COLO829 (cell line): ENCODE results near the gene SLC19A3.
"Not testable (repeated sequence)": the region's sequence is repeated elsewhere in the genome, so short reads cannot be mapped to it uniquely, and the experiment has no call there.

Experiments used
- DNase-seq: peaks from one replicate; pipeline ENCODE4 v3.0.0; 2012; ENCODE audit warnings: low spot score

SLC19A3 gene

DNA sequence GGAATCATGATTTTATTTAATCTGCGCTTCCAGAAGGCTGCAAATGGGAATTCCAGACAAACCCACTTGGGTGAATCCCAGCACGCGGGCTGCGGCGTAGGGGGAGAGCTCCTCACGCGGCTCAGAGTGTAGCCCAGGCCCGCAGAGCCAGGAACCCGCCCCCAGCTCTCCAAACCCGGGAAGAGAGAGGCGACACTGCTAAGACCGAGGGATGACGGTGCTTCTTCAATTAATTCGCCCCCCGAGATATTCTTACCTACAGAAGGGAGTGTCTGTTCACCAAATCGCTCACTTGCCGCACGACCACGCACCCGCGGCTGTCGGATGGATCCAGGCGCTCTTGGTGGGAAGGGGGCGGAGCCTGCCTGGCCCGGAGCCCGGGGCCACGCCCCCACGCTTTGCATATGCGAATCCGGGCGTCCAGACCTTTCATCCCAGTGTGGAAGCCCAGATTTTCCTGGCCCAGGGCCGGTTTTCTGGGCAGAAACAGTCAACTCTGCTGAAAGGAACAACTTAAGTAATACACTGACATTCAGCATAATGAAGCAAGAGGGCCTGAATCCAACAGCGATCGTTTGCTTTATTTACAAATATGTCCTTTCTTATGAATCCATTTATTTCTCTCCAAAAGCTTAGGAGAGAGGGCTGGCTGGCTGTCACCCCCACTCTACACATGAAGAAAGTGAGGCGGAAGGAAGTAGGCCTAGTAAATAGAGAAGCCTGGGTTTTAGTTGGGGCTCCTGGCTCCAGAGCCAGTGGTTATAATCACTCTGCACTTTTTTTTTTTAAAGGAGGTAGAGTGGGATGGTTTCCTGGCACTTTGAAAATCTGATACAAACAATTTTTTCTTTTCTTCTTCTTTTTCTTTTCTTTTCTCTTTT lies at the start of gene SLC19A3:
TSS of gene SLC19A3 (minus strand) at position 342 of the 881 bp plus-strand sequence. CDS start 15,710 bp downstream, outside the sequence.
- DNase-seq = peak; percentile 61

- peak; percentile 48 for DNase-seq
Measured at GRCh38 chr2:227766373-227766883, 48.6 kb upstream of the SLC19A3 start.

DNA sequence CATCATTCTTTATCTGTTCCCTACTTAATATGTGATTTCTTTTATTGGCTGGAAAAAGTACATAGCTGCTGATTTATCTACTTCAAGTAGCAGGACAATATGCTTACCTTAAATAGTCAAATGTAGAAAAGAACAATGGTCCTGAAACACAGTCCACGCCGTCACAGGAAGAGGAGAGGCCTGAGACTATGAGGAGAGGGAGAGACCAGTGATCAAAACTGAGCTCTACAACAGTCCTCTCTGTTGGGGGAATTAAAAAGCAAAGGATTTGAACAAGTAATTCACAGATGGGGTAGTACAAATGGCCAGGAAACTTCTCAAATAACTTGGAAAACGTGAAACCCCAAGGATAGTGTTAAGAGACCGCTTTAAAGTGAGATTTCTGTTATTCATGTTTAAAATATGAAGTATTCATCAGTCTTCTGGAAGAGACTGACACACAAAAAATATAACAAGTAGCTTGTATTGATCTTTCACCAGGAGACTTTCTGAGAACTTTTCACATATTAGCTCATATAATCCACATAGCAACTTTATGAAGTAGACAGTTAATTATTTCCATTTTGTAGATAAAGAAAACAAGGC lies 48.1 kb upstream of the SLC19A3 start:
- DNase-seq = no peak

- no peak for DNase-seq
Measured at GRCh38 chr2:227761740-227762476, 44.1 kb upstream of the SLC19A3 start.

DNA sequence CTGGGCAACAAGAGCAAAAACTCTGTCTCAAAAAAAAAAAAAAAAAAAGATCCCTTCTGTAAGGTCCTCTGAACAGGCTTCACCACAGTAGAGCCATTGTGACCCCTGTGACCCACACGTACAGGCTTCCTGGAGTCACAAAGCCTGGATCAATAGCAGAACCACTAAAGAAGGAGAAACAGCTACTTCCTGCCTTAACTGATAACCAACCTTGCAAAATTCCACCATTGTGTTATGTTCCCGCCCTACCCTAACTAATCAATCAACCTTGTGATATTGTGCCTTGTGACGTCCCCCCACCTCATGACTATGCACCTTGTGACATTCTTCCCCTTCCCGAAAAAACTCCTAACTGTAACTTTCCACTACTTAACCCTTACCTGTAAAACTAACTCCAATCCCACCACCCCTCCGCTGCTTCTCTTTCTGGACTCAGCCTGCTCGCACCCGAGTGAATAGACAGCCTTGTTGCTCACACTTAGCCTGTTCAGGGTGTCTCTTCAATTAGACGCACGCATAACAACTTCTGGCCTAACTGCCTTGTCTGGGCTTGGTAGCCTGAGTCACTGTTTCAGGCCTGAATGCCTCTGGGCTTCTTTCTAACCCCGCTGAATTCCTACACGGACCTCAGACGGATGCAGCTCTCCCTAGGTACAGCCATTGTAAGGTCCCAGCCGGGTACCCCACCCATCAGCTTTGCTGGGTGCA lies 41.7 kb upstream of the SLC19A3 start:
- no peak for DNase-seq

DNA sequence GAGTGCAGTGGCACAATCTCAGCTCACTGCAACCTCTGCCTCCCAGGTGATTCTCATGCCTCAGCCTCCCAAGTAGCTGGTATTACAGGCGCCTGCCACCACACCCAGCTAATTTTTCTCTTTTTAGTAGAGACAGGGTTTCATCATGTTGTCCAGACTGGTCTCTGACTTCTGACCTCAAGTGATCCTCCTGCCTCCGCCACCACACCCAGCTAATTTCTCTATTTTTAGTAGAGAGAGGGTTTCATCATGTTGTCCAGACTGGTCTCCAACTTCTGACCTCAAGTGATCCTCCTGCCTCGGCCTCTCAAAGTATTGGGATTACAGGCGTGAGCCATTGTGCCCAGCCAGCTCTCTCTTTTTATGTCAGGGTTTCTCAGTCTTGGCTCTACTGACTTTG lies 38.4 kb upstream of the SLC19A3 start:
- DNase-seq = not testable (repeated sequence)

GRCh38 chr2:227748079-227748478 lies 30.3 kb upstream of the SLC19A3 start:
- DNase-seq = no peak

- DNase-seq = no peak
Measured at GRCh38 chr2:227745594-227745993, 27.8 kb upstream of the SLC19A3 start, which contains the start of gene SCYGR8. TSS of gene SCYGR8 (plus strand) at chr2:227745894. CDS start at chr2:227745894, 0 bp downstream.

GRCh38 chr2:227740705-227741104 lies 22.9 kb upstream of the SLC19A3 start:
- not testable (repeated sequence) for DNase-seq

GRCh38 chr2:227739351-227739750 lies 21.5 kb upstream of the SLC19A3 start:
- DNase-seq = no peak

DNA sequence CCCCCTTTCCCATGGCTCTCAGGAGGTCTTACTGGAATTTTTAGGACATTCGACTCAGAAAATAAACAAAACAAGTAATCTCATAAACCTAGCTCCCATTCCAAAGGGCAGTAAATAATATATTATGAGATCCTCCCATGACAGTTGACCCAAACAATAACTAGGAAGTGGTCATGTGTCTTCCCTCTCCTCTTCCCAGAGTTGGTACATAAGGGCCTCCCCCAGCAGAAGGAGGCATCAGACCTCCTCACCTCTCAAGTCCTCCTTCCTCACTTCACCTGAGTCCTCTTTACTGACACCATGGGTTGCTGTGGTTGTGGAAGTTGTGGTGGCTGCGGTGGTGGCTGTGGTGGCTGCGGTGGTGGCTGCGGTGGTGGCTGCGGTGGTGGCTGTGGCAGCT lies 10.2 kb upstream of the SLC19A3 start, which contains the start of gene SCYGR7:
TSS of gene SCYGR7 (plus strand) at position 301 of the 400 bp plus-strand sequence. CDS start at position 301, 0 bp downstream.
- no peak for DNase-seq

GRCh38 chr2:227724394-227725039 lies 6.7 kb upstream of the SLC19A3 start, which contains the start of gene SCYGR6:
TSS of gene SCYGR6 (minus strand) at chr2:227724757. CDS start at chr2:227724757, 0 bp downstream.
- DNase-seq = no peak

DNA sequence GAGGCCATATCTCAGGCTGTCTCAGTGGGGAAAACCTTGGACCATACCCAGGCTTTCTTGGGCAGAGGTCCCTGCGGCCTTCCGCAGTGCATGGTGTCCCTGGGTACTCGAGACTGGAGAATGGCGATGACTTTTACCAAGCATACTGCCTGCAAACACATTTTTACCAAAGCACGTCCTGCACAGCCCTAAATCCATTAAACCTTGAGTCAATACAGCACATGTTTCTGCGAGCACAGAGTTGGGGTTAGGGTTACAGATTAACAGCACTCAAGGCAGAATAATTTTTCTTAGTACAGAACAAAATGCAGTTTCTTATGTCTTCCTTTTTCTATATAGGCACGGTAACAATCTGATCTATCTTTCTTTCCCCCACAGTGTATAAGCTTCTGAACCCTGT lies 5.0 kb upstream of the SLC19A3 start:
- not testable (repeated sequence) for DNase-seq

GRCh38 chr2:227720680-227721079 lies 2.9 kb upstream of the SLC19A3 start:
- no peak for DNase-seq

DNA sequence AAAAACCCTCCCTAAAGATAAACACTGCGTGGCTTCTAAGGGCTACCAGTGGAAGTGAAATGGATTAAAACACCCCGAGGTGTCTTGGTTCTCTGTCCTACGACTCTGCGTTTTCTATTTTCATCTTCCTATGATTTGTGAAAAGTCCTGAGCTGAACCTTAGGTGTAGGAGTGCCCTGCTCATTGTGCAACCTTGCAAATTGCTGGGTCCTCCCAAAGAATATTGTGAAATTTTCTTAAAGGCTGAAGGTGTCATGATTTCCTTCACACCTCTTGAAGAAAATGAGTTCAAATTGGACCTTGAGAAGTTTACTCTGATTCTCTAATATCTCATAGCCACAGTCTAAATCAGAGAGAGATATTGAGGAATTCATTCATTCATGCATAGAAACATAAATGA lies 1.8 kb upstream of the SLC19A3 start:
- DNase-seq = no peak

DNA sequence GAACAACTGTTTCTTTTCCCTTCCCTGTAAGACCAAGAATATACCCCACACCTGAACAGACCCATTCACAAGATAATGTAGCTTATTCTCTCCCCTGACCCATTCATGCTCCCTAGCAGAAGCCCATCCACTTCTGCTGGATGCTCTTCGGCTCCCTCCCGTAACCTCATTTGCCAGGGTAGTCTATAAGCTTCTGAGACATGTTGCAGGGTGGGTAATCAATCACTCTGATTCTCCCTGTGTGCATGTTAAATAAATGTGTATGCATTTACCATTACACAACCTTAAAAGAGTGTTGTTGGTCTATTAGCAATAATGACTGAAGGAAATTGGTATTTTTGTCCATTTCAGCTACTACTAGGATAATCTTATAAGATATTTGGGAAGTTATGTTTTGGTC lies 1.3 kb downstream of the SLC19A3 start:
- no peak for DNase-seq

DNA sequence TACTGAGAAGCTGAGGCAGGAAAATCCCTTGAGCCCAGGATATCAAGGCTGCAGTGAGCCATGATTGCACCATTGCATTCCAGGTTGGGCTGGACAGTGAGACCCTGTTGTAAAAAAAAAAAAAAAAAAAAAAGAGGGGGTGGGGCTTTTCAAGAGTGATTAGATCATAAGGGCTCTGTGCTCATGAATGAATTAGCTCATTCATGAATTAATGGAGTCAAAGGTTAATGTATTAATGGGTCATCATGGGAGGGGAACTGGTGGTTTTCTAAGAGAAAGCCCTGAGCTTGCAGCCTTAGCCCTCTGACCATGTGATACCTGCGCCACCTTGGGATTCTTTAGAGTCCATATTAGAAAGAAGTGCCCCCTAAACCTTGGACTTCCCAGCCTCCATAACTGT lies 4.5 kb downstream of the SLC19A3 start:
- no peak for DNase-seq

- DNase-seq = no peak
Measured at GRCh38 chr2:227710986-227711385, 6.8 kb downstream of the SLC19A3 start.

DNA sequence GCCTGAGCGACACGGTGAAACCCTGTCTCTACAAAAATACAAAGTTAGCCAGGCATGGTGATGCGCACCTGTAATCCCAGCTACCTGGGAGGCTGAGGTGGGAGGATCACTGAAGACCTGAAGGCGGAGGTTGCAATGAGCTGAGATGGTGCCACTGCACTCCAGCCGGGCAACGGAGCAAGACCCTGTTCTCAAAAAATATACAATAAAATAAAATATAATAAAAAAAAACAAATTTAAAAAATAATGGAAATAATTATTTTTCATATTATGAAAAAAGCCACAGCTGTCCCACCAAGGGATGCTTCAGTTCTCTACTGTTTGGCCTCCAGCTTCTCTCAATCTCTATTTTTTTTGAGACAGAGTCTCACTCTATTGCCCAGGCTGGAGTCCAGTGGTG lies 10.4 kb downstream of the SLC19A3 start:
- no peak for DNase-seq

DNA sequence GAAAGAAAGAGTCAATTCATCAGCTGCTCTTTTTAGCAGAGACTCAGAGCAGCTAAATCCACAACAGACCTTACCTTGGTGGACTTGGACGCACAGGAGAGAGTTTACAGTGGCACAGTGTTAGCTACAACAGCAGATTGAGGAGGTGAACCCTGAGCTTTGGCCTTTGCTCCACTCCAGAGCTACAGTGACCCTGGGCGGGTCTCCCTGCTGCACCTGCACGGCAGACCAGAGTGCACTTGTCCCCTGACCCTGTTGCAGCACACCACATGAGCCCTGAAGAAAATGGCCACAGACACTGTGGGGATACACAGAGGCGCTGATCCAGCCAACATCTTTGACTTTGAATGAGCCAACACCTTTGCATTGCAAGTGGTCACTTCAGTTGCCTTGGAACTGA lies 11.0 kb downstream of the SLC19A3 start:
- DNase-seq = no peak

GRCh38 chr2:227703961-227704360 lies 13.9 kb downstream of the SLC19A3 start:
- no peak for DNase-seq
